GM11168 (cell line): ENCODE results near the gene CLEC18A.
"Not testable (repeated sequence)": the region's sequence is repeated elsewhere in the genome, so short reads cannot be mapped to it uniquely, and the experiment has no call there.

Experiments
- in situ Hi-C: fragments of 300-500 bp; cut with MboI; formaldehyde crosslinking; loops from one replicate; pipeline ENCODE4 v1.12.0; 2022; ENCODE audit warnings: low sequenced_read_pairs; ENCODE audit not compliant: unreplicated experiment

Gene CLEC18A

GRCh38 chr16:69942627-69943170 is 8.4 kb upstream of the CLEC18A start:
- in situ Hi-C loops, result no loop called here

- in situ Hi-C loops, result not testable (repeated sequence)
Measured at GRCh38 chr16:69943241-69944036, 7.7 kb upstream of the CLEC18A start.

- in situ Hi-C loops, result loop anchor here (25.0 kb wide), 1 partner anchor 237 kb away; no protein-coding TSS in a partner anchor
Measured at GRCh38 chr16:69950411-69950810, 723 bp upstream of the CLEC18A start.

GRCh38 chr16:69951672-69952031 is 518 bp downstream of the CLEC18A start:
- in situ Hi-C loops, result loop anchor here (25.0 kb wide), 1 partner anchor 236 kb away; no protein-coding TSS in a partner anchor

- in situ Hi-C loops, result loop anchor here (25.0 kb wide), 1 partner anchor 235 kb away; no protein-coding TSS in a partner anchor
Measured at GRCh38 chr16:69952116-69952515, 982 bp downstream of the CLEC18A start.

- in situ Hi-C loops, result loop anchor here (25.0 kb wide), 1 partner anchor 235 kb away; no protein-coding TSS in a partner anchor
Measured at GRCh38 chr16:69952572-69953355, 1.6 kb downstream of the CLEC18A start.

- in situ Hi-C loops, result loop anchor here (25.0 kb wide), 1 partner anchor 233 kb away; no protein-coding TSS in a partner anchor
Measured at GRCh38 chr16:69954241-69954640, 3.1 kb downstream of the CLEC18A start.

- in situ Hi-C loops, result loop anchor here (25.0 kb wide), 1 partner anchor 224 kb away; no protein-coding TSS in a partner anchor
Measured at GRCh38 chr16:69963312-69963711, 12.2 kb downstream of the CLEC18A start.

GRCh38 chr16:69964960-69965660 is 14.0 kb downstream of the CLEC18A start:
- in situ Hi-C loops, result loop anchor here (25.0 kb wide), 1 partner anchor 222 kb away; no protein-coding TSS in a partner anchor

GRCh38 chr16:69965661-69966054 is 14.5 kb downstream of the CLEC18A start:
- in situ Hi-C loops, result loop anchor here (25.0 kb wide), 1 partner anchor 222 kb away; no protein-coding TSS in a partner anchor

- in situ Hi-C loops, result loop anchor here (25.0 kb wide), 1 partner anchor 220 kb away; no protein-coding TSS in a partner anchor
Measured at GRCh38 chr16:69967688-69968087, 16.6 kb downstream of the CLEC18A start.

- in situ Hi-C loops, result loop anchor here (25.0 kb wide), 1 partner anchor 219 kb away; no protein-coding TSS in a partner anchor
Measured at GRCh38 chr16:69968125-69968524, 17.0 kb downstream of the CLEC18A start.

- in situ Hi-C loops, result loop anchor here (25.0 kb wide), 1 partner anchor 218 kb away; no protein-coding TSS in a partner anchor
Measured at GRCh38 chr16:69969657-69970056, 18.5 kb downstream of the CLEC18A start.

GRCh38 chr16:69972120-69972519 is 21.0 kb downstream of the CLEC18A start:
- in situ Hi-C loops, result loop anchor here (25.0 kb wide), 1 partner anchor 215 kb away; no protein-coding TSS in a partner anchor

- in situ Hi-C loops, result loop anchor here (25.0 kb wide), 1 partner anchor 214 kb away; no protein-coding TSS in a partner anchor
Measured at GRCh38 chr16:69972935-69973334, 21.8 kb downstream of the CLEC18A start.

- in situ Hi-C loops, result not testable (repeated sequence)
Measured at GRCh38 chr16:69985196-69985595, 34.1 kb downstream of the CLEC18A start.

GRCh38 chr16:69997956-69998355 is 46.8 kb downstream of the CLEC18A start:
- in situ Hi-C loops, result not testable (repeated sequence)

- in situ Hi-C loops, result not testable (repeated sequence)
Measured at GRCh38 chr16:69999801-70000200, 48.7 kb downstream of the CLEC18A start.

- in situ Hi-C loops, result not testable (repeated sequence)
Measured at GRCh38 chr16:70003511-70003910, 52.4 kb downstream of the CLEC18A start.
